ENCODE results near the gene TMCC2.

Gene TMCC2

GRCh38 chr1:205250699-205251098, 23.0 kb downstream of the TMCC2 start:
- TF ChIP-seq CTCF (IDR thresholded peaks at IDR 0.05; ENCODE audit: low read depth, low read length, missing control alignments) = no peak
- no peak for DNase-seq (ENCODE audit: extremely low read depth, low read depth)
- no peak overlapping the region for H3K4me3 ChIP-seq (replicated peaks; ENCODE audit: low read depth, low read length)

- H3K4me3 ChIP-seq (replicated peaks; ENCODE audit: low read depth, low read length) = no peak overlapping the region
- DNase-seq (ENCODE audit: extremely low read depth, low read depth) = no peak
- no peak for TF ChIP-seq CTCF (IDR thresholded peaks at IDR 0.05; ENCODE audit: low read depth, low read length, missing control alignments)
Measured at GRCh38 chr1:205251576-205251975, 23.8 kb downstream of the TMCC2 start.

- peak; percentile 96 for TF ChIP-seq CTCF (IDR thresholded peaks at IDR 0.05; ENCODE audit: low read depth, low read length, missing control alignments)
- no peak overlapping the region for H3K4me3 ChIP-seq (replicated peaks; ENCODE audit: low read depth, low read length)
- DNase-seq (ENCODE audit: extremely low read depth, low read depth) = peak; percentile 69
Measured at GRCh38 chr1:205255941-205256780, 28.4 kb downstream of the TMCC2 start.

- DNase-seq (ENCODE audit: extremely low read depth, low read depth) = no peak
- H3K4me3 ChIP-seq (replicated peaks; ENCODE audit: low read depth, low read length) = no peak overlapping the region
- no peak for TF ChIP-seq CTCF (IDR thresholded peaks at IDR 0.05; ENCODE audit: low read depth, low read length, missing control alignments)
Measured at GRCh38 chr1:205256951-205257625, 29.3 kb downstream of the TMCC2 start.

GRCh38 chr1:205257735-205258134, 30.0 kb downstream of the TMCC2 start:
- no peak for DNase-seq (ENCODE audit: extremely low read depth, low read depth)
- H3K4me3 ChIP-seq (replicated peaks; ENCODE audit: low read depth, low read length) = no peak overlapping the region
- no peak for TF ChIP-seq CTCF (IDR thresholded peaks at IDR 0.05; ENCODE audit: low read depth, low read length, missing control alignments)

- no peak overlapping the region for H3K4me3 ChIP-seq (replicated peaks; ENCODE audit: low read depth, low read length)
- no peak for DNase-seq (ENCODE audit: extremely low read depth, low read depth)
Measured at GRCh38 chr1:205258261-205258691, 30.5 kb downstream of the TMCC2 start.

More at GRCh38 chr1:205258261-205258691, 30.5 kb downstream of the TMCC2 start:
- no peak for TF ChIP-seq CTCF (IDR thresholded peaks at IDR 0.05; ENCODE audit: low read depth, low read length, missing control alignments)
